K562 (cell line): ENCODE data around the gene LAMA3. TPM values are rescaled to one million over a fixed set of nuclear protein-coding genes. Genes with fewer than 3 reads are reported as not detected.

Experiments
- ATAC-seq: fragments of 200-7000 bp; cut with Tn5 transposase; 3 replicates; pipeline ENCODE4 v1.9.1; 2020; ENCODE audit warnings: moderate library complexity
- BruUV-seq: library from RNA; stranded (reverse); fragments of 400-500 nt; replicated peaks from 2 replicates; lab custom pipeline; 2021; lab: Mats Ljungman, UMichigan
- CTCF ChIA-PET: fragments of 300-600 bp; formaldehyde crosslinking; extraction: SDS; loops from one replicate; lab custom pipeline; 2021; ENCODE audit warnings: low intra/inter-chr PET ratio; lab: Yijun Ruan, JAX
- POLR2A ChIA-PET: fragments of 300-600, 350-650 bp; sonication (Branson Sonifier 250); formaldehyde crosslinking; extraction: SDS; loops from one replicate; lab custom pipeline; 2021; ENCODE audit warnings: antibody characterized with exemption, inconsistent platforms; lab: Yijun Ruan, JAX
- DNase-seq, 4 experiments: peaks; one replicate each; pipeline versions ENCODE4 v3.0.0 to v3.0.0-alpha.2; 2011 to 2018; ENCODE audit warnings: low spot score in 3 of 4, mixed read lengths in 3 of 4; ENCODE audit errors: extremely low read depth in 1 of 4
- FAIRE-seq: peaks from 2 replicates; lab custom pipeline; 2011; peaks lifted over from hg19 to GRCh38; lab: Jason Lieb, UNC
- H2AFZ ChIP-seq: 2 replicates; pipeline ENCODE4 v1.6.0; 2011; ENCODE audit warnings: low read depth, low read length, control low read depth, inconsistent platforms
- H3K27ac ChIP-seq: fragments of 200-600 bp; 3 replicates; pipeline ENCODE4 v1.8.0; 2011; ENCODE audit warnings: low read depth, mild to moderate bottlenecking, control low read depth, inconsistent platforms, low read length, moderate library complexity, mixed read lengths; ENCODE audit errors: extremely low read depth
- H3K27me3 ChIP-seq, 2 experiments: fragments of 300-600 bp in 1 of 2; 2 replicates in 1 of 2; 3 replicates in 1 of 2; pipeline versions ENCODE4 v1.6.0 to v1.8.0; 2011; ENCODE audit warnings: inconsistent platforms in 2 of 2, low read length in 2 of 2, mild to moderate bottlenecking in 1 of 2, mixed read lengths in 1 of 2, moderate library complexity in 1 of 2; ENCODE audit not compliant: control insufficient read depth in 2 of 2, insufficient read depth in 2 of 2
- H3K36me3 ChIP-seq: fragments of 300-600 bp; 3 replicates; pipeline ENCODE4 v1.8.0; 2011; ENCODE audit warnings: mild to moderate bottlenecking, low read length, inconsistent platforms; ENCODE audit not compliant: control insufficient read depth, insufficient read depth
- H3K4me1 ChIP-seq, 2 experiments: fragments of 200-600 bp in 1 of 2; replicated peaks in 1 of 2; 2 replicates in 1 of 2; 3 replicates in 1 of 2; pipeline versions ENCODE4 v1.5.1 to v1.8.0; 2011; ENCODE audit warnings: inconsistent platforms in 2 of 2, low read length in 2 of 2, mild to moderate bottlenecking in 1 of 2, mixed read lengths in 1 of 2, moderate library complexity in 1 of 2; ENCODE audit not compliant: control insufficient read depth in 2 of 2, insufficient read depth in 2 of 2
- H3K4me2 ChIP-seq: 2 replicates; pipeline ENCODE4 v1.6.1; 2011; ENCODE audit warnings: low read length, control low read depth, inconsistent platforms, mixed read lengths; ENCODE audit not compliant: insufficient read depth
- H3K4me3 ChIP-seq: fragments of 200-600 bp; sonication (generic), shearing (Covaris generic); 2 replicates; pipeline ENCODE4 v1.5.1; 2016; ENCODE audit warnings: control low read depth, inconsistent platforms
- H3K79me2 ChIP-seq: fragments of 200-600 bp; 3 replicates; pipeline ENCODE4 v1.8.0; 2011; ENCODE audit warnings: low read length, inconsistent platforms; ENCODE audit not compliant: control insufficient read depth, insufficient read depth
- H3K9ac ChIP-seq, 2 experiments: 2 replicates each; pipeline versions ENCODE4 v1.6.0 to v1.6.1; 2011; ENCODE audit warnings: low read depth in 2 of 2, low read length in 2 of 2, control low read depth in 1 of 2, inconsistent platforms in 1 of 2, mild to moderate bottlenecking in 1 of 2, mixed read lengths in 1 of 2; ENCODE audit not compliant: insufficient read depth in 1 of 2
- H3K9me1 ChIP-seq: one replicate; pipeline ENCODE4 v1.6.0; 2011; ENCODE audit warnings: inconsistent platforms, mild to moderate bottlenecking, low read length, moderate library complexity; ENCODE audit not compliant: control insufficient read depth, insufficient read depth
- H3K9me3 ChIP-seq: replicated peaks from 2 replicates; pipeline ENCODE4 v1.5.1; 2011; ENCODE audit warnings: low read depth, low read length, inconsistent platforms; ENCODE audit not compliant: control insufficient read depth, insufficient read depth
- H4K20me1 ChIP-seq: replicated peaks from 2 replicates; pipeline ENCODE4 v1.6.1; 2011; ENCODE audit warnings: low read length, inconsistent platforms, mixed read lengths; ENCODE audit not compliant: control insufficient read depth, insufficient read depth
- CAMTA2 ChIP-seq: fragments of 250-450 bp; sonication (Bioruptor Pico); conservative IDR thresholded peaks from 2 replicates; pipeline ENCODE4 v1.5.1; 2022
- ERF ChIP-seq: fragments of 450-650 bp; formaldehyde crosslinking; IDR thresholded peaks from 2 replicates; pipeline ENCODE4 v1.4.0; 2020; ENCODE audit warnings: mild to moderate bottlenecking, mixed read lengths
- FOXK2 ChIP-seq, 2 experiments: fragments of 450-650 bp; IDR thresholded peaks in 1 of 2; conservative IDR thresholded peaks in 1 of 2; 2 replicates each; pipeline ENCODE4 v1.6.1; 2016; ENCODE audit warnings: low read depth in 2 of 2, mild to moderate bottlenecking in 1 of 2
- HDGF ChIP-seq: fragments of 450-650 bp; IDR thresholded peaks from 2 replicates; pipeline ENCODE4 v1.6.1; 2016
- HOXB6 ChIP-seq: fragments of 250-450 bp; sonication (Bioruptor Pico); IDR thresholded peaks from 2 replicates; pipeline ENCODE4 v1.5.1; 2022; ENCODE audit warnings: mild to moderate bottlenecking, borderline replicate concordance
- LCOR ChIP-seq: sonication (generic); formaldehyde crosslinking; IDR thresholded peaks from 2 replicates; pipeline ENCODE4 v1.8.0; 2022; ENCODE audit warnings: mild to moderate bottlenecking, missing genetic modification reagents
- MAFF ChIP-seq: IDR thresholded peaks from 2 replicates; pipeline ENCODE4 v1.6.1; 2012; ENCODE audit warnings: low read length, improper control_type of control experiment
- MAFG ChIP-seq: fragments of 450-650 bp; conservative IDR thresholded peaks from 2 replicates; pipeline ENCODE4 v1.6.1; 2016; ENCODE audit warnings: missing genetic modification characterization, missing compliant biosample characterization
- MCM2 ChIP-seq: fragments of 450-650 bp; IDR thresholded peaks from 2 replicates; pipeline ENCODE4 v1.6.1; 2017; ENCODE audit warnings: low read depth, mild to moderate bottlenecking
- MECOM ChIP-seq: fragments of 250-450 bp; sonication (Bioruptor Pico); IDR thresholded peaks from 2 replicates; pipeline ENCODE4 v1.8.0; 2022; ENCODE audit warnings: inconsistent platforms
- NEUROD1 ChIP-seq: fragments of 150-350 bp; IDR thresholded peaks from 2 replicates; pipeline ENCODE4 v1.6.1; 2014; ENCODE audit warnings: borderline replicate concordance, low read length, low read depth; ENCODE audit not compliant: partially characterized antibody
- NR1H2 ChIP-seq: sonication (generic); formaldehyde crosslinking; IDR thresholded peaks from 2 replicates; pipeline ENCODE4 v1.4.0; 2020; ENCODE audit warnings: mild to moderate bottlenecking, missing genetic modification reagents
- NR2F6 ChIP-seq: fragments of 450-650 bp; formaldehyde crosslinking; IDR thresholded peaks from 2 replicates; pipeline ENCODE4 v1.4.0; 2020; ENCODE audit warnings: mild to moderate bottlenecking
- POLR2AphosphoS5 ChIP-seq: IDR thresholded peaks from 2 replicates; pipeline ENCODE4 v1.6.1; 2011; ENCODE audit warnings: mild to moderate bottlenecking, low read depth, low read length, moderate library complexity; ENCODE audit not compliant: control insufficient read depth, insufficient read depth
- POLR3A ChIP-seq: IDR thresholded peaks from 2 replicates; pipeline ENCODE4 v1.6.1; 2011; ENCODE audit warnings: borderline replicate concordance, mild to moderate bottlenecking, moderate library complexity; ENCODE audit not compliant: insufficient read length, insufficient read depth; ENCODE audit errors: extremely low read depth
- SRSF7 ChIP-seq: fragments of 200-400 bp; formaldehyde crosslinking; optimal IDR thresholded peaks from 2 replicates; pipeline ENCODE3; 2017; ENCODE audit warnings: mild to moderate bottlenecking, low read depth, low read length
- TEAD2 ChIP-seq: fragments of 450-650 bp; IDR thresholded peaks from 2 replicates; pipeline ENCODE4 v1.6.1; 2016; ENCODE audit warnings: missing genetic modification characterization, control low read depth, missing compliant biosample characterization
- WGBS: fragments of 100-300 bp; shearing (Covaris generic); methylation state at CpG from one replicate; pipeline ENCODE4 v1.1.6; 2016; ENCODE audit warnings: low coverage, mixed read lengths; ENCODE audit not compliant: insufficient coverage; ENCODE audit errors: missing lambda C conversion rate; 5-methylcytosine and 5-hydroxymethylcytosine counted together
- in situ Hi-C: fragments of 300-500 bp; cut with MboI; formaldehyde crosslinking; loops from 4 replicates; pipeline ENCODE4 v1.15.0; 2018; ENCODE audit warnings: inconsistent platforms, mixed read lengths
- intact Hi-C: fragments of 100-400 bp; cut with micrococcal nuclease; formaldehyde crosslinking; loops from 2 replicates; pipeline ENCODE4 v1.14.2; 2022
- polyA plus RNA-seq, 8 experiments: library from polyadenylated mRNA; depleted of rRNA in 4 of 8; stranded (reverse) in 5 of 8; unstranded in 3 of 8; fragments of >200 nt; fragmentation: Nextera tagmentation in 2 of 8; fragmentation: Illumina TruSeq in 1 of 8; extraction: Ambion mirVana in 2 of 8; extraction: Trizol in 1 of 8; gene quantifications; 2 replicates each; pipeline versions ENCODE4 v1.2.1 to v1.2.3, GENCODE V29; 2011 to 2014; ENCODE audit warnings: inconsistent platforms in 1 of 8, missing spikeins in 1 of 8
- total RNA-seq, 7 experiments: library from RNA; depleted of rRNA in 6 of 7; stranded (reverse); fragments of >200 nt in 6 of 7; fragmentation: Illumina TruSeq in 2 of 7; extraction: Trizol in 2 of 7; gene quantifications; 2 replicates each; pipeline versions ENCODE4 v1.2.1 to v1.2.3, GENCODE V29; 2011 to 2021; ENCODE audit warnings: low replicate concordance in 1 of 7
- TF ChIP-seq, protein P1 (sequence below): sonication (generic); formaldehyde crosslinking; IDR thresholded peaks from 2 replicates; pipeline ENCODE4 v1.8.1; 2023; ENCODE audit warnings: mild to moderate bottlenecking, missing genetic modification reagents

Gene LAMA3
- total and polyA plus RNA-seq, 9 of the 15 experiments (the other 6 are each of a cell fraction or from before 2014, with no cell fraction given), result 0.07 TPM; not detected in 8

DNA sequence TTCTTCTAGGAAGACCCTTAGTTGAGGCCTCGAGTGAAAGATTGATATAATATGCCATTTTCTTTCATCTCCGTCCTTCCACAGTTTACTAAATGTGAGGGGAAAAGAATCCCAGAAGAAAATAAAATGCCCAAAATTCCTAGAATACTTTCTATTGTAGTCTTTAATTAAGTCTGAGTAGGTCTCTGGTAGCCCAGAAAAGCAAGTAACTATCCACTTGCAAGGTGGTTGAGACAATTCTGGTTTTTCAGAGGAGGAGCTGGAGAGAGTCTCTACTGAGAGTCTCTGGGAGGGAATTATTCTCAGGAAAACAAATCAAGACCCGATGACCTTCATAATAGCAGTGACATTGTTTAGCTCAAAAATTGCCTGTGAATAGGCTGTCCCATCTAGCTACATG is 261.4 kb downstream of the LAMA3 start:
- 0% methylated on average over 3 of the region's 3 CpGs for WGBS
- Histone ChIP-seq H3K79me2 (no peaks in the 10 kb centered on the region), H4K20me1 (no peaks in the 10 kb centered on the region), H3K27me3 (peaks cover 0 to 9% of the 10 kb centered on the region in 2 experiments; a peak in 2 of 5 replicates), H3K9ac (no peak overlapping the region), H3K9me1 (no peaks in the 10 kb centered on the region), H3K27ac (no peak overlapping the region), H3K36me3 (no peaks in the 10 kb centered on the region), H2AFZ (no peak overlapping the region), H3K4me3 (no peak overlapping the region), H3K4me1 (no peaks in the 10 kb centered on the region), H3K9me3 (no peaks in the 10 kb centered on the region), H3K4me2 (no peak overlapping the region)
- no peak for FAIRE-seq
- in situ Hi-C loops (no loop called here), intact Hi-C loops (no loop called here)
- no peak for ATAC-seq
- no TSS peak for BruUV-seq
- no peak for DNase-seq
- CTCF ChIA-PET, result no interaction called here
- POLR2A ChIA-PET, result no interaction called here
- TF ChIP-seq NR2F6 (CRISPR knock-in tag) (no peak), MAFG (tag) (no peak), MCM2 (no peak), MAFF (no peak), TEAD2 (no peak), HOXB6 (CRISPR knock-in tag) (no peak), SRSF7 (no peak), NEUROD1 (no peak), CAMTA2 (CRISPR knock-in tag) (no peak), HDGF (no peak), FOXK2 (conservative IDR thresholded peaks at IDR 0.05 in 1 of 2, IDR thresholded peaks at IDR 0.05 in 1 of 2; ENCODE audit: low read depth in 2 of 2) (no peak), POLR2AphosphoS5 (no peak), ERF (CRISPR knock-in tag) (no peak), NR1H2 (CRISPR knock-in tag) (no peak), LCOR (CRISPR knock-in tag) (no peak), POLR3A (no peak), MECOM (CRISPR knock-in tag) (no peak)
- TF ChIP-seq, protein P1, sequence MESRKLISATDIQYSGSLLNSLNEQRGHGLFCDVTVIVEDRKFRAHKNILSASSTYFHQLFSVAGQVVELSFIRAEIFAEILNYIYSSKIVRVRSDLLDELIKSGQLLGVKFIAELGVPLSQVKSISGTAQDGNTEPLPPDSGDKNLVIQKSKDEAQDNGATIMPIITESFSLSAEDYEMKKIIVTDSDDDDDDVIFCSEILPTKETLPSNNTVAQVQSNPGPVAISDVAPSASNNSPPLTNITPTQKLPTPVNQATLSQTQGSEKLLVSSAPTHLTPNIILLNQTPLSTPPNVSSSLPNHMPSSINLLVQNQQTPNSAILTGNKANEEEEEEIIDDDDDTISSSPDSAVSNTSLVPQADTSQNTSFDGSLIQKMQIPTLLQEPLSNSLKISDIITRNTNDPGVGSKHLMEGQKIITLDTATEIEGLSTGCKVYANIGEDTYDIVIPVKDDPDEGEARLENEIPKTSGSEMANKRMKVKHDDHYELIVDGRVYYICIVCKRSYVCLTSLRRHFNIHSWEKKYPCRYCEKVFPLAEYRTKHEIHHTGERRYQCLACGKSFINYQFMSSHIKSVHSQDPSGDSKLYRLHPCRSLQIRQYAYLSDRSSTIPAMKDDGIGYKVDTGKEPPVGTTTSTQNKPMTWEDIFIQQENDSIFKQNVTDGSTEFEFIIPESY, result no peak
